Stimulated activated CD8-positive, alpha-beta memory T cell treated with anti-CD3 and anti-CD28 coated beads, Interleukin-12 subunit alpha, Interleukin-12 subunit beta, amount 100 ng/mL, for 24 hours (primary cell): ENCODE results near the gene CD81.

Experiments used
- DNase-seq: peaks from one replicate; pipeline ENCODE4 v3.0.0-alpha.2; 2020; ENCODE audit errors: extremely low read depth

CD81 gene

DNA sequence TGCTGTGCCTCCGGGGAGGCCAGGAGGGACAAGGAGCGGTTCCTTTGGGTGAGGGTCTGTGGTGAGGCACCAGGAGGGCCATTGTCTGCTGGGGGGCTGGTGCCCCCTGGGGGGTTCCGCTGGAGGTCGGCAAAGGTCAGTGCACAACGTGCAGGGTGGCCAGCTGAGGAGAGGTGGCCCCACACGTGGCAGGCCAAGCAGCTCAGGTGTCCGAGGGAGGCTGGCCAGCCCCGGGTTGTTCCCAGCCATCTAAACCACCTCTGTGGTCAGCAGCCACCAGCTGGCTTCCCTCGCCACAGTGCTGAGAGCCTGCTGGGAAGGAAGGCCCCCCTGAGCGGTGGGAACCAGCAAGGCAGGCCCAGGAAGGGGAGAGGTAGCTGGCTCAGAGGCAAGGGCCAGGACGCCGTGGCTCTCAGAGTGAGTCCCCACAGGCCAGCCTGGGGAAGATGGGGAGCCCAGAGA lies 27.7 kb downstream of the CD81 start:
- DNase-seq: no peak

DNA sequence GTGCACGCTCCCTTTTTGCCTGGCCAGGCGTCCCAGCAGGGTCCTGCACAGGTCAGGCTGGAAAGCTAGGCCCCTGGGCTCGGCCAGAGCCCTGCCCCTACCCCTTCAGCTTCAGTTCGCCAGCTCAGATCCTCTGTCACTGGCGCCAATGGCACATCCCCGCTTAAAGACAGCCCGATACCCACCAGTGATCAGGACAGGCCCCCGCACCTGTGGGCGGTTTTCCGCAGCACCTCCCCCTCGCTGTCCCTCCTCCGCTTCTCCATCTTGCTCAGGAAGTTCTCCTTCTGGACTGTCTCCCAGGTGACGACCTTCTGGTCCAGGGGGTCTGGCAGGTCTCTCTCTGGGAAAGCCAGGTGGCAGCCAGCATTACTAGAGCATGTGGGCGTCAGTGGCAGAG lies 29.3 kb downstream of the CD81 start:
- no peak for DNase-seq

DNA sequence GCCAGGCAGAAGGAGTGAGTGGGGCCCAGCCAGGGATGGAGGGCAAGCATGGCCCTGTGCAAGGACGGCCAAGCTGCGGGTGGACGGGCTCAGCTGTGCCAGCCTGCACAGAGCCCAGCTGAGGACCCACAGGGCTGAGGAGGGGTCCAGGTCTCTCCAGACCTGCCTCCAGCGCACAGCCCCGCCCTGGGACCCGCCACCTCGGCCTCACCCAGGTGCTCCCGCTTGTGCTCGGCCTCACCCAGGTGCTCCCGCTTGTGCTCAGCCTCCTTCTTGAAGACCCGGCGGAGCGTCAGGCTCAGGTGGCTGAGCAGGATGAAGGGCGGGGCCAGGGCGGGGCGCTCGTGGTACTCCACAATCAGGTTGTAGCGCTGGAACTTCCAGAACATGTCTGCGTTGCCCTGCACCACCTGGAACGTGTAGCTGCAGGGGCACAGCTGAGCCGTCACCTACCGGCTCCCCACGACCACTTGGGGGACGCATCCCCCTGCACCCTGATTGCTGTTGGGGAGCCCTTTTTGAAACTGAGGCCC lies 29.8 kb downstream of the CD81 start:
- no peak for DNase-seq

DNA sequence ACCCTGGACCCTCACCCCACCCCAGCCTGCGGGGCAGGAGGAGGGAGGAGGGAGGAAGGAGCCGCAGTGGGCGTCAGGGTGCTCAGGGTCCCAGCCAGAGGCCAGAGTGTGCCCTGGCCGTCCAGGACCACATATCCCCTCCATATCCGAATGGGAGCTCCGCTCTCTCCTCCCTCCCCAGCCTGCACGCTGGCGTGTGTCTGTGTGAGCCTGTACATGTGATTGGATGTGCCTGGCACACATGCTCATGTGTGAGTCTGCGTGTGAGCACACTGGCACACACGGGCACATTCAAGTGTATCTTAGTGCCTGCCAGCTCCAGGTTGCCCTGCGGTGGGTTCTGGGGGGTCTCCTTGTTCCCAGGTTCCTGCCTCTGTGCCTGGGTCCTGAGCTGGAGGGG lies 31.6 kb downstream of the CD81 start:
- DNase-seq: no peak

DNA sequence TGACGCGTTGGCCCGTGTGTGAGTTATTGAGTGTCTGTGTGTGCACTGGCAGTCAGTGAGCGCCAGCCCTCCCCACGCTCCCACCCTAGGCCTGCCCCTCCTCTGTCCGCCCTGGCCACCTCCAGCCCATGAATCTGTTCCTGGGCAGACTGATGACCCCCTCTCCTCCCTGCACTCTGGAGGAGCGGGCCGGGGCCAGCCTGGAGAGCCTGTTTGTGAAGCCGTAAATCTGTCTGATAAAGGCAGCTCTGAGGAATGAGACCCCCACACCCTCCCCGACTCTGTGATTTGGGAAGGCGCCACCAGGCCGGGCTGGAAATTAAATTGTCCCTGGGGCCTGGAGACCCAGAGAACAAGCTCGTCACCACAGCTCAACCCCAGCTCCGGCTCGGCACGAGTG lies 32.0 kb downstream of the CD81 start:
- DNase-seq: no peak

DNA sequence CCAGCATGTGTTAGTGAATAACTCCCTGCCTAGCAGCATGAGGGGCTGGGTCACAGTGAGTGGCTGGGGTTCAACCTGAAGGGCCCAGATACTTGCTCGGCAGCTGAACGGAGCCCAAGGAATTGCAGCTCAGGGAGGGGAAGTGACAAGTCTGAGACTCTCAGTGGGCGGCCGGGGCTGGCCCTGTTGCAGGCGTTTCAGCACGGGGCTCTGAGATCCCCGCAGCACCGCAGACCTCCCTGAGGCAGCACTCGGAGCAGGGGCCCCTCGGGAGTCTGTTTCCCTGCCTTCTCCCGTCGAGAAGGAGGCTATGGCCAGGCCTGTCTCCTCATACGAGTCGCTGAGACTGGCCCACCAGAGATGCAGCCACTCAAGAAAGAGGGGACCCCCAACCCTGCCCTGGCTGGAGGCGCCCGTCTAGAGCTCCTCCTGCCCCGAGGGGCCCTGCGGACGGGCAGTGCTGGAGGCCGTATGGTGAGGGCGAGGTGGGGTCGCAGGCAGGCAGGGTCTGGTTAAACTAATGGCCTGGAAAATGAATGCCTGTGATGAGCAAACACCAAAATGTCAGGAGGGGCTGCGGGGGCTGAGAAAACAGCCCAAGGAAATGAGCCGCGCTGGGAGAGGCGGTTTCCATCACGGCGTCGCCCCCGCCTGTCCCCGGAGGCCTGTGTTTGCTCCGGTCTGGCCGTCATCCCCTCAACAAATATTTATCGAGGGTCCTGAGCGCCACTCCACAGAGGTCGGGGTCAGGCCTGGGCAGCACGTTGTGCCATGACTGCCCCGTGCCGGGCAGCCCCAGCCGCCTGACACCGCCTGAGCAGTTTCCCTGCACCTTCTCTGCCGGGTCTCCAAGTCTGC lies 32.7 kb downstream of the CD81 start:
- DNase-seq: no peak

DNA sequence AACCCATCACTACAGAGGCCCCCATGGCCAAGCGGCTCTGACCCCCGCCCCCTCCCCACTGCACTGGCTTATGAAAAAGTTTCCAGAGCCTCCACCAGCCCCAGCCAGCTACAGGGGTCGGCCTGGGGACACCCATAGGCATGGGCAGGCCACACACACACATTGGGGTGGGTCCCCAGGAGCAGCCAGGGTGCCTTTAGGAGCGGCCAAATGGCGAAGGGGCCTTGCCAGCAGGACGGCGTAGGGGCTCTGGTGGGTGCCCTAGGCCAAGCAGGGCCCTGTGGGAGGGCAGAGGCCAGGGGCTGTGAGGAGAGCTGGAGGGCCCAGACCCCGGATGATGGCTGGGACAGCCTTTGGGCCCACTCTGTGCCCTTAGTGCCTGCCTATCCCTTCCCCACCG lies 33.5 kb downstream of the CD81 start:
- DNase-seq: no peak

DNA sequence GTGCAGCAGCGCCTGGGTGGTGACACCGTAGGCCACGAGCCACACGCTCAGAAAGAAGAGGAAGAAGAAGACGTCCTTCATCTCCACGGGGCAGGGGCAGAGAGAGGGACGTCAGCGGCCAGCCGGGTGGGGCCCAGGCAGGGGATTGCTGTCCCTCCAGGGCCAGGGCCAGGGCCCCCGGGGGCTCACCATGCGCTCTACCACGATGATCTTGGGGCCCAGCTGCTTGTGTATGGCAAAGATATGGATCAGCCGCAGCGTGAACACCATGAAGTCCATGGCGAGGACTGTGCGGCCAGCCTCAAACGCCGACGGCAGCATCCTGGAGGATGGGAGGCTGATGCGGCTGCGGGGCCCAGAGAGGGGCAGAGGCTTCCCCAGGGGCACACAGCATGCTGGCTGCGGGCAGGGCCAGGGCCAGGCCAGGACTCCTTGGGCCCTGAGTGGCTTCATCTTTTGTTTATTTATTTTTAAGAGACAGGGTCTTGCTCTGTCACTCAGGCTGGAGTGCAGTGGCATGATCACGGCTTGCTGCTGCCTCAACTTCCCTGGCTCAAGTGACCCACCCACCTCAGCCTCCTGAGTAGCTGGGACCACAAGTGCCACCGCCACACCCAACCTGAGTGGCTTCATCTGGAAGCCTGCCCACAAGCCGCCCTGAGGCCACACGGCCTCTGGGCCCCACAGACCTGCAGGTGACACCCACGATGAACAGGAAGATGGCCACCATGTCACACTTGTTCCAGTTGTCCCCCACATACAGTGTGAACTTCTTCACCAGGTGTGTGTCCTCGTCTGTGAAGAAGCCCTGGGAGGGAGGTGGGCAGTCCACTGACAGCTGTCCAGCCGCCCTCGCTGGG lies 34.6 kb downstream of the CD81 start:
- DNase-seq: no peak

DNA sequence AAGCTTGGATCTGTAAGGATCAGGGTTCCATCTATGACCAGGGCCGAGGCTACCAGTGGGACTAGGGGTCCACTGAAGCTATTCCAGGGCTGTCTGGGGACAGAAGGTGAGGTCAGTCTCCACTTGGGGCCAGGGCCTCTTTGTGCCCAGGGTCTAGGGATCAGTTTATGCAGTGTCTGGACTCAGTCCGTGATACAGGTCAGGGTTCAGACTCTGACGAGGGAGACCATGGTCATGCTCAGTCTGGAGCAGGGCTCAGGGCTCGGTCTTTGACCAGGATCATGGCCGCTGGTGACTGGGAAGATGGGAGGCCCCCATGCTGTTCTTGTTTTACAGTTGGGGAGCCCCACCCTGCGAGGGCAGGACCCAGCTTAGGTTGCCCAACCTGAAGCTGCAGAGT lies 35.2 kb downstream of the CD81 start:
- DNase-seq: no peak

DNA sequence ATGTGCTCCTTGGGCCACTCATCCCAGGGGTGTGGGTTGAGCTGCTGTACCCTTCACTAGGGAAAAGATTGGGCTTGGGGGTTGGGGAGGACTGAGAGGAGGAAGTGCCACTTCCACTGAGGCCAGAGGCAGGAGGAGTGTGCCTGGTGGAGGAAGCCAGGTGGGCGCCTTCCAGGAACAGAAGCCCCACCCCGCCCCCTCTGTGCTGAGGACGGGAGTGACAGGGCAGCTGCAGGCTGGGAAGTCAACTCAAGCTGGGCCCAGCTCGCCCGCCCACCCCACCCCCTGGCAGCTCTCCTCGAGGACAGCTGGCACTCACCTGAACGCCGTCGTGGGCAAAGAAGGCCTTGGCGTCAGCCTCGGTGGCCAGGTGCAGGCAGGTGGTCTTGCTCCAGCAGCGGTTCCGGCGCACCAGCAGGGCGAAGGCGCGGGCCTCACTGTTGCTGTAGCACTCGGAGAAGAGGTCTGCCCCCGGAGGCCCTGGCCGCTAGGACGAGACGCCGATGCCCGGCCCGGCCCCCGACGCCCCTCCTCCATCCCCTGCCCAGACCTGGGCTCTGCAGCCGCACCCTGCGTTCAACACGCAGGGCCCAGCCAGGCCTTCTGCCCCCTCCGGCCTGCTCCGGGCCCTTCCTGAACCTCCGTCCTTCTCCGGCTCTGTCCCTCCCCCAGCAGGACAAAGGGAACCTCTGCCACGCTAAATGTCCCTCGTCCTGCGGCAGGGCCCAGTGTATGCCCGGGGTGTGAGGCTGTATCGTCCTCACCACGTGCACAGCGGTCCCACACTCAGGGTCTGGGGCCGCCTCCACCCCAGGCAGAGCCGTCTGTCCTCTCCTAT lies 36.9 kb downstream of the CD81 start:
- no peak for DNase-seq

DNA sequence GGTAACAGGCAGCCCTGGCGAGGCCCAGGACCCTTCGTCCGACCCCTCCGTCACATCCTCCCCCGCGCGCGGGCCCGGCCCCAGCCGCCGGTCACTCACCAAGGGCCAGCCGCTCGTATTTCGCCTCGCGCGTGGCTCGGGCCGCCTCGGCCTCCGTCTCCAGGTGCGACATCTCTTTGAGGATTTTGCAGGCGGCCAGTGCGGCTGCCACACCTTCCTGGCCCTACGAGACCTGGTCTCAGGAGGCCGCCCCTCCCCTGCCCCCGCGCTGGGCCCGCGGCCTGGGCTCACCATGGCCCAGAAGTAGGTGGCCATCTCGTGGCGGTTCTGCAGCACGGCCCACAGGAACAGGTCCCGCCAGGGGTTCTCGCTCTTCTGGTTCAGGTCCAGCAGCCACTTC lies 37.5 kb downstream of the CD81 start:
- DNase-seq: no peak

DNA sequence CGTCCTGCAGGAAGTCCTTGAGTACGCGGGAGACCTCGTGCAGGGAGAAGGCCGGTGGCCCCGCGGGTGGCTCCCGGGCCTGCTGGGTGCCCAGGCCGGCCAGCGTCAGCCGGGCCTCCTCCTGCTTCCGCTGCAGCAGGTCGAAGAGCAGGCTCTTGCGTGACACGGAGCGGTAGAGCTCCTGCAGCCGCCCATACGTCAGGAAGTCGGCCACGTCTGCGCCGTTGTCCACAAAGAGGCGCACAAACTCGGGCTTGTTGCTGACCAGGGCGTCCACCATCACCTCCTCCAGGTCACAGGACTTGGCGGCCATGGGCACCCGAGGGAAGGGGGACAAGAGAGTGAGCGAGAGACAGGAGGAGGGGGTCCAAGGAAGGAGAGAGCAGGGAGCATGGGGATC lies 38.1 kb downstream of the CD81 start:
- DNase-seq: no peak

DNA sequence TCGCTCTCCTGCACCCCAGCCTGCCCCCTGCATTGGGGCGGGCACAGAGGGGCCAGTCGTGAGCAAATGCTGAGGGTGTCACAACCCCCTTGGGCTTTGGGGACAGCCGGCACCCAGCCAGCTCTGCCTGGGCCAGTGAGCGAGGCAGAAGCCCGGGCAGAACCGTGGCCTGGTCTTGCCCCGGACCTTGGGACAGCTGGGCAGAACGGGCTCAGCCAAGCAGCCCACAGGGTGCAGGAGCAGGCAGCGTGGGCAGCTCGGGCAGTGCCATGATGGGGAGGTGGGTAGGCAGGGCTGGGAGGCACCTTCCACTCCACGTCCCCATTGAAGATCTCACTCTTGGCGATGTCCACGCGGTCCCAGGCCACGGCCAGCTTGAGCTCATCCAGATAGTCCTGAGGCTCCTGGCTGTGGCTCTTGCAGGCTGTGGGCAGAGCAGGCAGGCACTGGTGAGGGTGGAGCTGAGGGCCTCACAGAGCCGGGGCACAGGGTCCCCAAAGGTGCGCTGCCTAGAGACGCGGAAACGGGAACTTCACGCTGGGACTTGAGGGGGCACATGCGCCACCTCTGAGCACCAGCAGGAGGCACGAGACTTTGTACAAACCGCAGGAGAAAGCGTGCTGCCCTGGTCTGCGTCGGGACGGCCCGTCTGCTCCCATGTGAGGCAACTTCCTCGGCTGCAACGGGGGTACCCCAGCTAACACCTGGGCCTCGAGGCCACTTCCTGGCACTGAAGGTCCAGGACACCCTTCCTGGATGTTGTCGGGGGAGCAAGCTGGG lies 38.7 kb downstream of the CD81 start:
- no peak for DNase-seq

DNA sequence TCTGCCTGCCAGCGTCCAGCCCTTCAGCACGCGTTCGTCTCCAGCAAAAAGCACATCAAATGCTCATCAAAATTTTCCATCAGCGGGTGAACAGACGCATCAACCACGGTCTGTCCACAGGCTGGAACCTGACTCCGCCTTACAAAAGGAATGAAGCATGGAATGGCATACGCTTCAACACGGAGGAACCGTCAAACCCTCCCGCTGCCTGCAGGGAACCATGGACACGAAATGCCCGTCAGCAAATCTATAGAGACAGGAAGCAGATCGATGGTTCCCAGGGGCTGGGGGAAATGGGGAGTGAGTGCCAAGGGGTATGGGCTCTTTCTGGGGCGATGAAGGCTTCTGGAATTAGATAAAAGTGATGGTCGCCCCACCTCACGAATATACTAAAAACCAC lies 39.7 kb downstream of the CD81 start:
- no peak for DNase-seq

DNA sequence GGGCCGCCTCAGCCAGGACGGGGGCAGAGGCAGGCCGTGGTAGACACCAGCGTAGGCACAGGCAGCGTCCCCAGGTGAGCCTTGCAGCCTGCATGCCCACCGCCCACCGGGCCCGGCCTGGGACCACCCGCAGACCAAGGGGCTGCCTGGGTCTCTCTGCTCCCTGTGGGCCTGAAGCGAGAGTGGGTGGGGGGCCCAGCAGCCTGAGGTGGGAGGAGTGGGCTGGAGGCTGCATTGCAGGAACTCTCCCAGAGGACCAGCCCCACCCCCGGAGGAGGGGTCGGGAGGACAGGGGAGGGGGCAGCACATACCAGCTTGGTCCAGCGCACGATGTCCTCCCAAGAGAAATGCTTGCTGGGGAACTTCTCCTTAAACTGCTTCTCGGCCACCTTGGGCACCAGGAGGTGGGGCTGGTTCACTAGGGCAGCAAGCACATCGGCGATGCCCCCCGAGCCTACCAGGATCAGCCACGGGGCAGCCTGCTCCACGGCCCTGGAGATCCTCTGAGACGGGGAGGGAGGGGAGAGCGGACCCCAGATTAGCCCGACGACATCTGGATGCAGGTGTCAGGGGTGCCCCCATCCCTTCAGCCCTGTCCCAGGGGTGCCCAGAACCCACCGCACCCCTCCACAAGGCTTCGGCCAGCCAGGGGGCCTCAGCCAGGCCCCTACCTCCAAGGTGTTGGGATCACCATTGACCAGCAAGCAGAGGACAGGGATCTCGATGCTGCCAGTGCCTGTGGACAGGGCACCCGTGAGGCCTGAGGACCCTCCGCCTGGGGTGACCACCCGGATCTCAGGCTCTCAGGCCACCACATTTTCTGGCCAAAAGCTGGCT lies 41.0 kb downstream of the CD81 start:
- no peak for DNase-seq

DNA sequence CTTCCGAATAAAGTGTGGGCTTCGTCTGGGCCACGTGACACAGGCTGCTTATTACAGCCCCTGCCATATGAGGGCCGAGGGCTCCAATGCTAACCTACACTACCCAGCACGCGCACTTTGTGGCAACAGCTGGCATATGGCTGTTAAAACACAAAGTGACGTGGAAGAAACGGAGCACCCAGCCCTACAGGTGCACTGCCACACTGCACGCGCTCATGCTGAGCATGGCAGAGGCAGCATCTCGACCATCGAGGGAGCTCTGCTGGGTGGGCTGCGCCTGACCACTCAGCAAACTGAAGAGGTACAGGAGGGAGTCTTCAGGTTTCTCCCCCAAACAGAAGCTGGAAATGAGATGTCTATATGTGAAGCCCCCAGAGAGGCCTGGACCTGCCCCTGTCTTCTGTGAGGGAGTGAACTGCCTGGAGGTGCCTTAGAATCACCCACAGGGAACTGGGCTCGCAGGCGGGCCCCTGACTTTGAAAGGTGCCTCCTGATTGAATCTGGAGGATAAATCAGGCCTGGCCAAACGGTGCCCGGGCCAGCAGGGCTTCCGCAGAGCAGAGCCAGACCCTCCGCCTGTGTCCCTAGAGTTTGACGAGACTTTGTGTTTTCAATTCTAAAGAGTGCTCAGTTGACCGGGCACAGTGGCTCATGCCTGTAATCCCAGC lies 41.7 kb downstream of the CD81 start:
- DNase-seq: no peak

DNA sequence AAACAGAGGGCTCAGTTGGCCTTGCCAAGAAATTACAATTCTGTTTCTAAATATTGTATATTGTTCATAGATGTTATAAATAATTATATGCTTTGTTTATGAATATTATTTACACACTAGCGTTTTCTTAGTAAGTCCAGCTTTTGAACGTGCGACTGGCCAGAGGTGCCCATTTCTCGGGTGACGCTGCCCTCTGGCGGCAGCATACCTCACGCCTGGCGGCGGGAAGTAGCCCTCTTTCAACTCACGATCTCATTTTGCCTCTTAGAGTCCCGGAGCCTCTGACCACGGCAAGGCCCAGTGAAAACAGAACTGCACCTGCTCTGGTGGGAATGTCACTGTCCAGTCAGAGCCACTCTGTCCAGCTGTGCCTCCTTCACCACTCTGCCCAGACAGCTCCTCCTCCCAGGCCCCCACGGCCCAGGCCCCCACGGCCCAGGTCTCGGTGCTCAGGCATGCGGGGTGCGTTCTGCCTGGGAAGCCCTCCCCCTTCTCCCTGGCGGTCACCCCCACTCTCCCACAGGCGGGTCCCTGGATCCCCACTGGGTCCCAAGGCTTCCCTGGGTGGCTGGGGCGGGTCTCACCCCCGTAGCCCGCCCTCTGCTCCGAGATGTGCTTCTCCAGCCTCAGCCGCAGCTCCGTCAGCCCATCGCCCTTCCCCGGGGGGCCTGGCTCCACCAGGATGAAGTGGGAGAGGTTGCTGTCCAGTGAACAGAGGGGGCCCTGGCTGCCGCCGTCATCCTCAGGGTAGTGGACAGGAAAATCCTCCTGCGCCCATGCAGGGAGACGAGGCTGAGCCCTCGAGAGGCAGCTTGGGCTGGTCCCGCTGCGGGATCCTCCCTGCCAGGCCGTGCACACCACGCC lies 42.8 kb downstream of the CD81 start:
- DNase-seq: no peak

DNA sequence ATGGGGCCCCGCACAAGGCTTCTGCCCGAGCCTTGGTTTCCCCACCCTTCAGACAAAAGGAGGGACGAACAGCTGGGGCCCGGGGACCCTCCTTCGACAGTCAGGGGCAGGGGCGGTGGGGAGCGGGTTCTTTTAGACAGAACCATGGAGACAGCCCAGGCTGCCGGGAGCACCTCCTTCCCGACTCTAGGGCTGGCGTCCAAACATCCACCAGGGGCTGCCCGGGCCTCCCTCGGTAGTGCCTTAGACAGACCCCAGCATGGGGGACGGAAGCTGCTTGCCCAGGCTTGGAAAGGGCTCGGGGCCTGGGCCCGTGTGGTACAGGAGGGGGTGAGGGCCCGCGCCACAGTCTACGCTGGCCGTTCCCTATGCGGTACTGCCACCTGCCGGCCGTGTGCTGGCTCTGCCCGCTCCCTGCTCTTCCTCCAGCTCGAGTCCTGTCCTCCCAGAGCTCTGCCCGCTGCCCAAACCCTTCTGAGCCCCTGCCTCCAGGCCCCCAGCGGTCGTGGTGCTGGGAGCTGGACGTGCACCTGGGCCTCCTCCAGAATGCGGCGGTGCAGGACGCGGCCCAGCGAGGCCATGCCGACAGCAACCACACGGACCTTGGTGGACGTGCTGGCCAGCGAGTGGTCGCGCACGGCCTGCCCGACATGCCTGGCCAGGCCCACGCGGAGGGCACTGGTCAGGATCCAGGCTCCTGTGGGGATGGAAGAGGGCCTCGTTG lies 43.6 kb downstream of the CD81 start:
- DNase-seq: peak; percentile 41
